Keratinocyte (primary cell): ENCODE results near the gene NUMB. TPM values are rescaled to one million over a fixed set of nuclear protein-coding genes. Genes with fewer than 3 reads are reported as not detected.

ENCODE experiments used
- DNase-seq: peaks from one replicate; pipeline ENCODE4 v3.0.0-alpha.2; 2011; ENCODE audit warnings: low read depth, missing footprints, low spot score
- FAIRE-seq: peaks from 2 replicates; lab custom pipeline; 2011; peaks lifted over from hg19 to GRCh38; lab: Jason Lieb, UNC
- H2AFZ ChIP-seq: 2 replicates; pipeline ENCODE4 v1.6.0; 2012; ENCODE audit warnings: low read length, control low read depth, inconsistent platforms; ENCODE audit not compliant: control insufficient read depth
- H3K27ac ChIP-seq: 2 replicates; pipeline ENCODE4 v1.5.1; 2011; ENCODE audit warnings: low read length; ENCODE audit not compliant: control insufficient read depth, insufficient read depth
- H3K27me3 ChIP-seq: 3 replicates; pipeline ENCODE4 v1.6.0; 2011; ENCODE audit warnings: low read length; ENCODE audit not compliant: control insufficient read depth, insufficient read depth; ENCODE audit errors: extremely low read depth
- H3K36me3 ChIP-seq, 2 experiments: 2 replicates in 1 of 2; 3 replicates in 1 of 2; pipeline ENCODE4 v1.5.1; 2011; ENCODE audit warnings: low read length in 2 of 2, mild to moderate bottlenecking in 1 of 2; ENCODE audit not compliant: control insufficient read depth in 2 of 2, insufficient read depth in 2 of 2; ENCODE audit errors: extremely low read depth in 1 of 2
- H3K4me1 ChIP-seq: 3 replicates; pipeline ENCODE4 v1.5.1; 2011; ENCODE audit warnings: low read length; ENCODE audit not compliant: control insufficient read depth, insufficient read depth; ENCODE audit errors: extremely low read depth
- H3K4me2 ChIP-seq: 3 replicates; pipeline ENCODE4 v1.6.0; 2011; ENCODE audit warnings: low read depth, low read length; ENCODE audit not compliant: control insufficient read depth, insufficient read depth; ENCODE audit errors: extremely low read depth
- H3K4me3 ChIP-seq, 3 experiments: fragments of 200-600 bp in 1 of 3; sonication (generic) in 1 of 3; 2 replicates in 2 of 3; 3 replicates in 1 of 3; pipeline ENCODE4 v1.5.1; 2011 to 2016; ENCODE audit warnings: low read length in 3 of 3, mild to moderate bottlenecking in 3 of 3, control low read depth in 2 of 3, inconsistent platforms in 1 of 3, low read depth in 1 of 3, mixed read lengths in 1 of 3, mixed run types in 1 of 3, moderate library complexity in 1 of 3; ENCODE audit not compliant: control insufficient read depth in 2 of 3, insufficient read depth in 2 of 3; ENCODE audit errors: extremely low read depth in 1 of 3
- H3K79me2 ChIP-seq: 2 replicates; pipeline ENCODE4 v1.6.0; 2012; ENCODE audit warnings: low read length; ENCODE audit not compliant: control insufficient read depth, insufficient read depth
- H3K9ac ChIP-seq: 3 replicates; pipeline ENCODE4 v1.6.0; 2011; ENCODE audit warnings: low read length; ENCODE audit not compliant: control insufficient read depth, insufficient read depth; ENCODE audit errors: extremely low read depth
- H3K9me1 ChIP-seq: 3 replicates; pipeline ENCODE4 v1.6.0; 2011; ENCODE audit warnings: low read length; ENCODE audit not compliant: control insufficient read depth, insufficient read depth; ENCODE audit errors: extremely low read depth
- H3K9me3 ChIP-seq: 2 replicates; pipeline ENCODE4 v1.5.1; 2012; ENCODE audit warnings: low read depth, low read length; ENCODE audit not compliant: control insufficient read depth
- H4K20me1 ChIP-seq: 3 replicates; pipeline ENCODE4 v1.6.0; 2011; ENCODE audit warnings: low read length; ENCODE audit not compliant: control insufficient read depth, insufficient read depth; ENCODE audit errors: extremely low read depth
- CTCF ChIP-seq, 3 experiments: IDR thresholded peaks in 1 of 3; conservative IDR thresholded peaks in 1 of 3; optimal IDR thresholded peaks in 1 of 3; 2 replicates in 2 of 3; 3 replicates in 1 of 3; pipeline versions ENCODE3 to v1.5.1; 2011; ENCODE audit warnings: low read length in 3 of 3, mild to moderate bottlenecking in 3 of 3, moderate library complexity in 2 of 3, control low read depth in 1 of 3, inconsistent platforms in 1 of 3; ENCODE audit not compliant: insufficient read depth in 2 of 3; ENCODE audit errors: extremely low read depth in 1 of 3
- EZH2 ChIP-seq: IDR thresholded peaks from one replicate; pipeline ENCODE4 v1.6.1; 2012; ENCODE audit warnings: inconsistent platforms, mild to moderate bottlenecking, low read length, moderate library complexity
- dilution Hi-C: fragments of 300-500 bp; cut with MboI; formaldehyde crosslinking; loops from one replicate; pipeline ENCODE4 v1.7.0; 2020; ENCODE audit warnings: low sequenced_read_pairs; ENCODE audit not compliant: extremely low pct_ligation_motif_present
- polyA plus RNA-seq, 5 experiments: library from polyadenylated mRNA; depleted of rRNA in 3 of 5; stranded (reverse) in 3 of 5; stranded (forward) in 1 of 5; unstranded in 1 of 5; fragments of >200 nt; gene quantifications; 1 replicate in 1 of 5; 2 replicates in 3 of 5; 3 replicates in 1 of 5; pipeline versions ENCODE4 v1.2.1 to v1.2.3, GENCODE V29; 2011 to 2012; ENCODE audit warnings: missing spikeins in 2 of 5, low read depth in 1 of 5, low replicate concordance in 1 of 5
- small RNA-seq, 3 experiments: library from RNA; depleted of rRNA; stranded (forward); fragments of <200 nt; gene quantifications; one replicate each; pipeline ENCODE3, GENCODE V24; 2012; ENCODE audit warnings: low read depth in 3 of 3, low replicate concordance in 1 of 3; ENCODE audit not compliant: insufficient read length in 3 of 3

The NUMB gene
- polyA plus RNA-seq, 1 donor (not counting 4 experiments of a cell fraction or from before 2014, with no cell fraction given): 110 TPM

GRCh38 chr14:73225496-73225895, 232.8 kb downstream of the NUMB start:
- H3K4me1 ChIP-seq: peaks cover 15% of the 10 kb centered on the region
- DNase-seq: no peak
- no peak for FAIRE-seq
- no peaks in the 10 kb centered on the region for H4K20me1 ChIP-seq
- H3K9ac ChIP-seq: no peak overlapping the region
- dilution Hi-C loops: no loop called here
- peaks cover 3 to 5% of the 10 kb centered on the region in 2 experiments for H3K36me3 ChIP-seq
- no peak for TF ChIP-seq CTCF (optimal IDR thresholded peaks at IDR 0.05 in 1 of 3, IDR thresholded peaks at IDR 0.05 in 1 of 3, conservative IDR thresholded peaks at IDR 0.05 in 1 of 3; ENCODE audit: extremely low read depth in 1 of 3, insufficient read depth in 2 of 3, low read length in 3 of 3)
- TF ChIP-seq EZH2: no peak
- H3K27ac ChIP-seq: no peak overlapping the region
- no peak overlapping the region for H2AFZ ChIP-seq
- H3K9me3 ChIP-seq: no peaks in the 10 kb centered on the region
- H3K4me3 ChIP-seq: no peak overlapping the region
- H3K27me3 ChIP-seq: no peaks in the 10 kb centered on the region
- no peaks in the 10 kb centered on the region for H3K9me1 ChIP-seq
- no peak overlapping the region for H3K4me2 ChIP-seq
- H3K79me2 ChIP-seq: no peaks in the 10 kb centered on the region

Small RNAs within 50 kb of the gene (small RNA-seq; reads per million reads assigned to genes)
- 0 reads per million in 3 experiments for gene RNU6-419P

Other genes with a start within 250 kb of the NUMB start
- gene PAPLN, start 221.0 kb downstream of the NUMB start, polyA plus RNA-seq: 4.7 to 18.6 TPM (median 8.2 TPM) in 3 replicates
- 7.7 to 12.5 TPM (median 9.2 TPM) in 3 replicates for gene RIOX1, start 32.4 kb upstream of the NUMB start, polyA plus RNA-seq
- gene ACOT1, start 78.6 kb upstream of the NUMB start, polyA plus RNA-seq: 5.4 to 8.7 TPM (median 6.1 TPM) in 3 replicates
- gene HEATR4, start 100.4 kb upstream of the NUMB start, polyA plus RNA-seq: 0.12 to 0.24 TPM (median 0.16 TPM) in 3 replicates
- gene ACOT2, start 110.7 kb upstream of the NUMB start, polyA plus RNA-seq: 5.4 to 7.5 TPM (median 6.9 TPM) in 3 replicates
- 0.29 to 0.68 TPM (median 0.40 TPM) in 3 replicates for gene ACOT4, start 133.3 kb upstream of the NUMB start, polyA plus RNA-seq
- not detected in 3 replicates for gene ACOT6, start 154.0 kb upstream of the NUMB start, polyA plus RNA-seq
- gene DNAL1, start 186.4 kb upstream of the NUMB start, polyA plus RNA-seq: 2.9 to 8.4 TPM (median 5.6 TPM) in 3 replicates